GM21529 (cell line): ENCODE measurements around the gene COX20.
"Not testable (repeated sequence)": the region's sequence is repeated elsewhere in the genome, so short reads cannot be mapped to it uniquely, and the experiment has no call there.

ENCODE experiments used
- ATAC-seq: cut with Tn5 transposase; IDR thresholded peaks from one replicate; pipeline ENCODE4 v1.9.1; 2021; ENCODE audit not compliant: unreplicated experiment

COX20 gene

GRCh38 chr1:244835276-244836134 is at the start of gene COX20:
TSS of gene COX20 (plus strand) at chr1:244835658. CDS start at chr1:244835715, 57 bp downstream.
- ATAC-seq: peak; percentile 59

GRCh38 chr1:244788493-244789275 is 46.8 kb upstream of the COX20 start:
- ATAC-seq: no peak

DNA sequence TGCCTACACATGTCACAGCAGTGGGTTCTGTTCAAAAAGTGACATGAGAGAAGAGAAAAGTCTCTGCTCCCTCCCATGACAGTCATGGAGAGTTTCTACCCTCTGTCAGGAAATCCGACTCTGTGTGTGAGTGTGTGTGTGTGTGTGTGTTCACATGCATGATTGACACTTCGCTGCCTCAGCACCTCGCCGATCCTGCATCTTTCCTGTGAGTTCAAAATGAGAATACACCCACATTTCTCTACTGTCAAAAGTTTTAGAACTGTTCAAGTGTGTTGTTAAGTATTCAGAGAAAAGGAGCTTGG is 46.2 kb upstream of the COX20 start:
- ATAC-seq: no peak

GRCh38 chr1:244789731-244790130 is 45.7 kb upstream of the COX20 start:
- no peak for ATAC-seq

DNA sequence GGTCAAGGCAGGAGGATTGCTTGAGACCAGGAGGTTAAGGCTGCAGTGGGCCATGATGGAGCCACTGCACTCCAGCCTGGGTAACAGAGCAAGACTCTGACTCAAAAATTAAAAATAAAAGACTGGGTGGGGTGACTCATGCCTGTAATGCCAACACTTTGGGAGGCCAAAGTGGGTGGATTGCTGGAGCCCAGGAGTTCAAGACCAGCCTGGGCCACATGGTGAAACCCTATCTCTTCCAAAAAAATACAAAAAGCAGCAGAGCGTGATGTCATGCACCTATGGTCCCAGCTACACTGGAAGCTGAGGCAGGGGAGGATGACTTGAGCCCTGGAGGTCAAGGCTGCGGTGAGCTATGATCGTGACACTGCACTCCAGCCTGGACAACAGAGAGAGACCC is 44.4 kb upstream of the COX20 start:
- ATAC-seq: no peak

DNA sequence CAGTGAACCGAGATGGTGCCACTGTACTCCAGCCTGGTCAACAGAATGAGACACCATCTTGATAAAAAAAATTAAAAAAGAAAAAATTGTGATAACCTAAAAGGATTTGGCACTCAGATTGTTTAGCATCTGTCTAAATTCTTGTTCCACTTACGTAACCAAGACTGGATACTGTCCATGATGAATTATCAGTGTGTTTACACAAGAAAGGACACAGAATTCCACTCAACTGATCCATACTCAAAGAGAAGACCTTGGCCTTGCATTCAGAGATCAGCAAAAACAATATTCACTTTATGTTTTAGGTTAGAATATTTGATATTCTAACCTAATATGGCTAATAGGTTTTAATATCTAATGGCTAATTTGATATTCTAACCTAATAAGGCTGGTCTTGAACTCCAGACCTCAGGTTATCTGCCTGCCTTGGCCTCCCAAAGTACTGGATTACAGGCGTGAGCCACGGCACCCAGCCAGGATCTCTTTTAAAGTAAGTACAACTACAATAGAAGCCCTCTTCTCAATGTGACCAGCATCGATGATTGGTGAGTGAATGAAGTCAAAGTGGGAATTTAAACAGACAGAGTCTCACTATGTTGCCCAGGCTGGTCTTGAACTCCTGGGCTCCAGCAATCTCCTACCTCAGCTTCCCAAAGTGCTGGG is 43.1 kb upstream of the COX20 start:
- no peak for ATAC-seq

- no peak for ATAC-seq
Measured at GRCh38 chr1:244794071-244794470, 41.4 kb upstream of the COX20 start.

GRCh38 chr1:244794516-244794915 is 40.9 kb upstream of the COX20 start:
- not testable (repeated sequence) for ATAC-seq

DNA sequence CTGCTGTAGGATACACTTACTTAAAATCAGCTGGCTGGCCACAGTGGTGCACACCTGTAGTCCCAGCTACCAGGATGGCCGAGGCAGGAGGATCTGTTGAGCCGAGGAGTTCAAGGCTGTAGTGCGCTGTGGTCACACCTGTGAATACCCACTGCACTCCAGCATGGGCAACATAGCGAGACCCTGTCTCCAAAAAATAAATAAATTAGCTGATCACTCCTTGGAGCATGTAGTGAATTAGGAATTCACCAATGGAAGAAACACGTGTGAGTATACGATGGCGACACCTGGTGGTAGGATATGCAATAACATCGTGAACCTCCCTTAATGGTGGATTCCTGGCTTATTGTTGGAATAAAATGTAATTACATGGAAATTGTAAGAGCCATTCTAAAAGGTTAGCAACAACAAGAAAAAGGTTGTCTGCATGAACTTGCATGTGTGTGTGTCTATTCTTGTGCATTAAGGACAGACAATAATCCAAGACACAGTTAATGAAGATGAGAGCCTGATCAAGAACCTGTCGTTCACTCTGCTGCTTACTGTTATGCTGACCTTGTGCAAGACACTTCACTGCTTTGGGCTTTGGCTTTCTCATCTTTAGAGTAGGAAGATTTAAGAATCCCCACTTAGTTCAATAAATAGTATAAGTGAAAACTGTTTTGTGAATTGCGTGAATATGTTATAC is 38.6 kb upstream of the COX20 start:
- ATAC-seq: no peak

- no peak for ATAC-seq
Measured at GRCh38 chr1:244800821-244801220, 34.6 kb upstream of the COX20 start.

- peak; percentile 88 for ATAC-seq
Measured at GRCh38 chr1:244801246-244801645, 34.2 kb upstream of the COX20 start.

GRCh38 chr1:244802041-244802440 is 33.4 kb upstream of the COX20 start:
- ATAC-seq: no peak

DNA sequence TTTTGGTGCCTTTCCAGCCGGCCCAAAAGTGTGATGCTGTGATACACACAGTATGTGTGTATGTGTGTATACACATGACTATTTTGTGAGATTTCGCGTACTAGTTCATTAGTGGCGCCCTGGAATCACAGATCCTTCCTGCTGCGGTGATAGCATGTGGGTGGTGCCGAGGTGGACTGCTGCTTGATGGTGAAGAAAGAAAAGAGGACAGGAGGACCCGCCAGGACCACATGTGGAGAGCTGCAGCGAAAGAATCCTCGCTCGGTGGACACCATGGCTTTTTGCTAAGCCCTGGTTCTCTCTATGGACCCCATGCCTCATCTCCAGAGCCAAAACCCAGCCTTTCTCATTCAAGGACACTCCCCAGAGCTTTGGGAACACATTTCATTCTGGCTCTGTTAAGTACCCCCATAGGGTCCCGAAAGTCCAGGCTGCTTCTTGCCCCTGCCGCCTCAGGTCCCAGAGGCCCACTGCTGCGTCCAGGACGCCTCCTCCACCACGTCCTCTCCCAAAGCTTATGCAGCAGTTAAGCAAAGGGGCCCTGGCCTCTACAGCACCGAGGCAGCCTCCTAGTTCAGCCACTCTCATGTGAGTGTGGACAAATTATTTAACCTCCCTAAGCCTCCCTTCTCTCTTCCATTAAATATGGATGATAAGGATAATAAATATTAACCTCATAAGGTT is 32.8 kb upstream of the COX20 start:
- no peak for ATAC-seq

- ATAC-seq: no peak
Measured at GRCh38 chr1:244804841-244805240, 30.6 kb upstream of the COX20 start.

DNA sequence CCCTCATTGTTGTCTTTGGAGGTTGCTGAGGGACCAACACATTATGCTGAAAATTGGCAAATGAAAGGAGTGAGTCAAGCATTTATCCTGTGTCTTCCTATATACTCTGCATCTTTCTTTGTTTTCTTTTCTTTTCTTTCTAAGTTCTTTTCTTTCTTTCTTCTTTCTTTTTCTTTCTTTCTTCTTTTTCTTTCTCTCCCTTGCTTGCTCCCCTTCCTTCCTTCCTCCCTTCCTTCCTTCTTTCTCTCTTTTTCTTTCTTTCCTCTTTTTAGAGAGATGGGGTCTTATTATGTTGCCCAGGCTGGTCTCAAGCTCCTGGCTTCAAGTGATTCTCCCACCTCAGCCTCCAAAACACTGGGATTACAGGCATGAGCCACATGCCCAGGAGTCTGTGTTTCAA is 28.3 kb upstream of the COX20 start:
- no peak for ATAC-seq

DNA sequence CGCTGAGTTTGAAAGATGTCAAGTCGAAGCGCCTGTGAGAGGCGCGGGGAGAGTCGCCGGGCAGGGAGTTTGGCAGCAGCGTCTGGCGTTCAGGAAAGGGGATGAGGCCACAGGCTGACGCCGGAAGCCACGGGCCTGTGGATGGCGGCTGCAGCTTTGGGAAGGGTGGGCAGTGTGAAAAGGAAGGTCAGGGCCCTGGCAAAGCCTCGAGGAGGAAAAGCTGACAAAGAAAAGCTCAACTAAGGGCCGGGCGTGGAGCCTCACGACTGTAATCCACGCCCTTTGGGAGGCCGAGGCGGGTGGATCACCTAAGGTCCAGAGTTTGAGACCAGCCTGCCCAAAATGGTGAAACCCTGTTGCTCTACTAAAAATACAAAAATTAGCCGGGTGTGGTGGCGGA is 25.2 kb upstream of the COX20 start:
- ATAC-seq: no peak

DNA sequence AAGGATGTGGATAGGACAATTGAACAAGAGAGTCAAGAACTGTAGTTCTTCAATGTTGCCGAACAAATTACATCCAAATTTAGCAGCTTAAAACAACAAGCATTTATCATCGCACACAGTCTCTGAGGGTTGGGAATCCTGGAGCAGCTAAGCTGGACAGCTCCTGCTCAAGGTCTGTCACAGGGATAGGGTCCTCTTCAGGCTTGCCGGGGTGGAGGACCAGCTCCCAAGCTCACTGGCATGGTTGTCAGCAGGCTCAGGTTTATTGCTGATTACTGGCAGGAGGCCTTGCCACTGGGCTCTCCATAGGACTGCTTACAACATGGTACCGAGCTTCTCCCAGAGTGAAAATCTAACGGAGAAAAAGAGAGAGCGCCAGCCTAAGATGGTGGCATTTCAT is 22.1 kb upstream of the COX20 start:
- ATAC-seq: no peak

- no peak for ATAC-seq
Measured at GRCh38 chr1:244815600-244816099, 19.8 kb upstream of the COX20 start.

DNA sequence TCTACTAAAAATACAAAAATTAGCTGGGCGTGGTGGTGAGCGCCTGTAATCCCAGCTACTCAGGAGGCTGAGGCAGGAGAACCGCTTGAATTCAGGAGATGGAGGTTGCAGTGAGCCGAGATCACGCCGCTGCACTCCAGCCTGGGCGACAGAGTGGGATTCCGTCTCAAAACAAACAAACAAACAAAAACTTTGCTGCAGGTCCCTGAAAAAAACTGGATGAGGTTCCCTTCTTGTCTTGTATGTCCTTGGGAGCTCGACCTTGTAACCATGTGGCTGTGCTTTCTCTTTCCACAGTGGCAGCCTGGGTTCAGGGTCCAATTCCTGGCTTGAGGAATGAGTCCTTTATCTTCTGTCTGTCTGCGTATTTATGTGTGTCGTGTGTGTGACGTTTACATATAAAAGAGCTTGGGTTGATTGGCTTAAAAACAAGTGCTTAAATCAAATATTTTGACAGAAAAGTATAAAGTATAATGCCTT is 18.0 kb upstream of the COX20 start:
- no peak for ATAC-seq

DNA sequence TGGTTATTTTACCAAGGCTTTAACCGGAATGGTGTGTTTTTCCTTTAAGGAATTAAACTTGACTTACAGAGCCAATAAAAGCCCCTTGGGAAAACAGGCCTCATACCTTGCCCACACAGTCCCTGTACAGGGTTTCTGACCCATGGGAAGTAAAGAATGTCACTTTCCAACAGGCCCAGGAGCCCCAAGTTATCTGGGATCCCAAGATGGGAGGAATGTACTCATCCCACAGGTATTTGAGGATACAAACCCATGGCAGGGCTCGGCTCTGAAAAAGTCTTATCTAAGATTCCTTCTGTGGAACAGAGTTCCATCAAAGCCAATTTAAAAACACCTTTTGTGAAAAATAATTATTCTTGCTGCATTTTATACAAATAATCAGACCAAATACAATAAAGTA is 15.3 kb upstream of the COX20 start:
- ATAC-seq: no peak
